Stimulated activated naive CD8-positive, alpha-beta T cell treated with anti-CD3 and anti-CD28 coated beads, Interleukin-15, Interleukin-2, amounts not matched to agents 100 ng/mL and 50 ng/mL, for 24 hours (primary cell): ENCODE results near the gene RAB11FIP2.

Experiments
- H3K27ac Mint-ChIP-seq: one replicate; pipeline ENCODE4 v1.8.0; 2021; ENCODE audit warnings: mild to moderate bottlenecking, mixed read lengths
- H3K27me3 Mint-ChIP-seq: one replicate; pipeline ENCODE4 v1.8.0; 2021; ENCODE audit warnings: mixed read lengths
- H3K36me3 Mint-ChIP-seq: one replicate; pipeline ENCODE4 v1.8.0; 2021; ENCODE audit warnings: low read depth, mixed read lengths
- H3K4me1 Mint-ChIP-seq: one replicate; pipeline ENCODE4 v1.8.0; 2021; ENCODE audit warnings: low read depth, mixed read lengths
- H3K4me3 Mint-ChIP-seq: one replicate; pipeline ENCODE4 v1.8.0; 2021; ENCODE audit warnings: mild to moderate bottlenecking, mixed read lengths
- H3K9me3 Mint-ChIP-seq: one replicate; pipeline ENCODE4 v1.8.0; 2021; ENCODE audit warnings: mixed read lengths

The RAB11FIP2 gene

GRCh38 chr10:118045158-118045836, 1.4 kb downstream of the RAB11FIP2 start:
- H3K4me1 Mint-ChIP-seq: peaks cover 39% of the 10 kb centered on the region
- peak overlapping the region; percentile 92 for H3K4me3 Mint-ChIP-seq
- H3K27me3 Mint-ChIP-seq: no peaks in the 10 kb centered on the region
- H3K36me3 Mint-ChIP-seq: peaks cover 2% of the 10 kb centered on the region
- peak overlapping the region; percentile 88 for H3K27ac Mint-ChIP-seq
- no peaks in the 10 kb centered on the region for H3K9me3 Mint-ChIP-seq

- H3K9me3 Mint-ChIP-seq: no peaks in the 10 kb centered on the region
- H3K4me3 Mint-ChIP-seq: no peak overlapping the region
- H3K27ac Mint-ChIP-seq: no peak overlapping the region
- peaks cover 42% of the 10 kb centered on the region for H3K4me1 Mint-ChIP-seq
- H3K36me3 Mint-ChIP-seq: peaks cover 13% of the 10 kb centered on the region
- no peaks in the 10 kb centered on the region for H3K27me3 Mint-ChIP-seq
Measured at GRCh38 chr10:118042827-118043242, 3.9 kb downstream of the RAB11FIP2 start.

- Mint-ChIP-seq H3K36me3 (peaks cover 13% of the 10 kb centered on the region), H3K27me3 (no peaks in the 10 kb centered on the region), H3K4me3 (no peak overlapping the region), H3K4me1 (peaks cover 42% of the 10 kb centered on the region), H3K9me3 (no peaks in the 10 kb centered on the region), H3K27ac (no peak overlapping the region)
Measured at GRCh38 chr10:118042336-118042735, 4.4 kb downstream of the RAB11FIP2 start.

- Mint-ChIP-seq H3K36me3 (peaks cover 13% of the 10 kb centered on the region), H3K27me3 (no peaks in the 10 kb centered on the region), H3K4me3 (no peak overlapping the region), H3K27ac (no peak overlapping the region), H3K4me1 (peaks cover 50% of the 10 kb centered on the region), H3K9me3 (no peaks in the 10 kb centered on the region)
Measured at GRCh38 chr10:118041316-118041715, 5.4 kb downstream of the RAB11FIP2 start.

- no peak overlapping the region for H3K4me3 Mint-ChIP-seq
- peaks cover 47% of the 10 kb centered on the region for H3K36me3 Mint-ChIP-seq
- no peak overlapping the region for H3K27ac Mint-ChIP-seq
- no peaks in the 10 kb centered on the region for H3K9me3 Mint-ChIP-seq
- H3K27me3 Mint-ChIP-seq: no peaks in the 10 kb centered on the region
- peaks cover 31% of the 10 kb centered on the region for H3K4me1 Mint-ChIP-seq
Measured at GRCh38 chr10:118036281-118036875, 10.4 kb downstream of the RAB11FIP2 start.

GRCh38 chr10:118035354-118036005, 11.3 kb downstream of the RAB11FIP2 start:
- Mint-ChIP-seq H3K4me3 (no peak overlapping the region), H3K9me3 (no peaks in the 10 kb centered on the region), H3K27ac (no peak overlapping the region), H3K36me3 (peaks cover 52% of the 10 kb centered on the region), H3K4me1 (peaks cover 28% of the 10 kb centered on the region), H3K27me3 (no peaks in the 10 kb centered on the region)

- no peaks in the 10 kb centered on the region for H3K27me3 Mint-ChIP-seq
Measured at GRCh38 chr10:118034791-118035261, 11.9 kb downstream of the RAB11FIP2 start.

GRCh38 chr10:118033905-118034304, 12.8 kb downstream of the RAB11FIP2 start:
- Mint-ChIP-seq H3K4me1 (peaks cover 28% of the 10 kb centered on the region), H3K9me3 (no peaks in the 10 kb centered on the region), H3K4me3 (no peak overlapping the region), H3K36me3 (peaks cover 49% of the 10 kb centered on the region), H3K27me3 (no peaks in the 10 kb centered on the region), H3K27ac (no peak overlapping the region)

More at GRCh38 chr10:118034791-118035261, 11.9 kb downstream of the RAB11FIP2 start:
- Mint-ChIP-seq H3K36me3 (peaks cover 49% of the 10 kb centered on the region), H3K9me3 (no peaks in the 10 kb centered on the region), H3K4me1 (peaks cover 23% of the 10 kb centered on the region), H3K4me3 (no peak overlapping the region), H3K27ac (no peak overlapping the region)

GRCh38 chr10:118032564-118032963, 14.2 kb downstream of the RAB11FIP2 start:
- Mint-ChIP-seq H3K36me3 (peaks cover 51% of the 10 kb centered on the region), H3K9me3 (no peaks in the 10 kb centered on the region), H3K4me1 (peaks cover 33% of the 10 kb centered on the region), H3K4me3 (no peak overlapping the region), H3K27me3 (no peaks in the 10 kb centered on the region), H3K27ac (no peak overlapping the region)

- H3K36me3 Mint-ChIP-seq: peaks cover 52% of the 10 kb centered on the region
- peaks cover 26% of the 10 kb centered on the region for H3K4me1 Mint-ChIP-seq
- H3K27ac Mint-ChIP-seq: no peak overlapping the region
- no peaks in the 10 kb centered on the region for H3K9me3 Mint-ChIP-seq
- no peaks in the 10 kb centered on the region for H3K27me3 Mint-ChIP-seq
- no peak overlapping the region for H3K4me3 Mint-ChIP-seq
Measured at GRCh38 chr10:118031351-118032075, 15.2 kb downstream of the RAB11FIP2 start.

GRCh38 chr10:118028619-118029018, 18.1 kb downstream of the RAB11FIP2 start:
- no peaks in the 10 kb centered on the region for H3K9me3 Mint-ChIP-seq
- H3K27ac Mint-ChIP-seq: no peak overlapping the region
- peaks cover 13% of the 10 kb centered on the region for H3K4me1 Mint-ChIP-seq
- H3K36me3 Mint-ChIP-seq: peaks cover 43% of the 10 kb centered on the region
- no peak overlapping the region for H3K4me3 Mint-ChIP-seq
- H3K27me3 Mint-ChIP-seq: no peaks in the 10 kb centered on the region

GRCh38 chr10:118027397-118027796, 19.3 kb downstream of the RAB11FIP2 start:
- peaks cover 13% of the 10 kb centered on the region for H3K4me1 Mint-ChIP-seq
- no peaks in the 10 kb centered on the region for H3K9me3 Mint-ChIP-seq
- peaks cover 36% of the 10 kb centered on the region for H3K36me3 Mint-ChIP-seq

GRCh38 chr10:118026936-118027335, 19.8 kb downstream of the RAB11FIP2 start:
- peaks cover 32% of the 10 kb centered on the region for H3K36me3 Mint-ChIP-seq
- H3K27me3 Mint-ChIP-seq: no peaks in the 10 kb centered on the region
- H3K27ac Mint-ChIP-seq: no peak overlapping the region

More at GRCh38 chr10:118027397-118027796, 19.3 kb downstream of the RAB11FIP2 start:
- H3K27me3 Mint-ChIP-seq: no peaks in the 10 kb centered on the region
- H3K4me3 Mint-ChIP-seq: no peak overlapping the region
- H3K27ac Mint-ChIP-seq: no peak overlapping the region

GRCh38 chr10:118020365-118020764, 26.4 kb downstream of the RAB11FIP2 start:
- Mint-ChIP-seq H3K4me1 (no peaks in the 10 kb centered on the region), H3K27ac (no peak overlapping the region), H3K36me3 (peaks cover 16% of the 10 kb centered on the region), H3K4me3 (no peak overlapping the region), H3K9me3 (no peaks in the 10 kb centered on the region), H3K27me3 (no peaks in the 10 kb centered on the region)

More at GRCh38 chr10:118026936-118027335, 19.8 kb downstream of the RAB11FIP2 start:
- Mint-ChIP-seq H3K4me1 (peaks cover 13% of the 10 kb centered on the region), H3K4me3 (no peak overlapping the region), H3K9me3 (no peaks in the 10 kb centered on the region)

GRCh38 chr10:118017850-118018249, 28.9 kb downstream of the RAB11FIP2 start:
- Mint-ChIP-seq H3K27ac (no peak overlapping the region), H3K4me3 (no peak overlapping the region), H3K27me3 (no peaks in the 10 kb centered on the region), H3K36me3 (peaks cover 35% of the 10 kb centered on the region), H3K4me1 (no peaks in the 10 kb centered on the region), H3K9me3 (no peaks in the 10 kb centered on the region)
